GM18873 (cell line): ENCODE data around the gene CREB3L2.
"Not testable (repeated sequence)": the region's sequence is repeated elsewhere in the genome, so short reads cannot be mapped to it uniquely, and the experiment has no call there.

Source experiments
- ATAC-seq: cut with Tn5 transposase; IDR thresholded peaks from one replicate; pipeline ENCODE4 v1.9.1; 2021; ENCODE audit warnings: mild to moderate bottlenecking, moderate library complexity, moderate number of reproducible peaks; ENCODE audit not compliant: unreplicated experiment, low FRiP score

The CREB3L2 gene

GRCh38 chr7:137975768-137976167, 26.1 kb downstream of the CREB3L2 start:
- ATAC-seq = no peak

GRCh38 chr7:137975221-137975620, 26.7 kb downstream of the CREB3L2 start:
- ATAC-seq = no peak

- ATAC-seq = no peak
Measured at GRCh38 chr7:137974766-137975165, 27.1 kb downstream of the CREB3L2 start.

- ATAC-seq = no peak
Measured at GRCh38 chr7:137970253-137970975, 31.5 kb downstream of the CREB3L2 start.

GRCh38 chr7:137969828-137970227, 32.1 kb downstream of the CREB3L2 start:
- no peak for ATAC-seq

- no peak for ATAC-seq
Measured at GRCh38 chr7:137968890-137969289, 33.0 kb downstream of the CREB3L2 start.

GRCh38 chr7:137968339-137968738, 33.5 kb downstream of the CREB3L2 start:
- not testable (repeated sequence) for ATAC-seq

- no peak for ATAC-seq
Measured at GRCh38 chr7:137967143-137968018, 34.5 kb downstream of the CREB3L2 start.

- no peak for ATAC-seq
Measured at GRCh38 chr7:137966641-137967142, 35.2 kb downstream of the CREB3L2 start.

- ATAC-seq = no peak
Measured at GRCh38 chr7:137965942-137966640, 35.8 kb downstream of the CREB3L2 start.

- ATAC-seq = no peak
Measured at GRCh38 chr7:137964824-137965545, 36.9 kb downstream of the CREB3L2 start.

GRCh38 chr7:137962875-137963507, 38.9 kb downstream of the CREB3L2 start:
- no peak for ATAC-seq

- no peak for ATAC-seq
Measured at GRCh38 chr7:137962491-137962874, 39.4 kb downstream of the CREB3L2 start.

- ATAC-seq = peak; percentile 58
Measured at GRCh38 chr7:137961200-137962177, 40.4 kb downstream of the CREB3L2 start.

- no peak for ATAC-seq
Measured at GRCh38 chr7:137960020-137960419, 41.9 kb downstream of the CREB3L2 start.

GRCh38 chr7:137958470-137959431, 43.1 kb downstream of the CREB3L2 start:
- ATAC-seq = no peak

- no peak for ATAC-seq
Measured at GRCh38 chr7:137957887-137958286, 44.0 kb downstream of the CREB3L2 start.
